GM10266 (cell line): ENCODE data around the gene RALB.

ENCODE experiments used
- DNase-seq: peaks from one replicate; pipeline ENCODE4 v3.0.0; 2012; ENCODE audit errors: extremely low spot score
- CTCF ChIP-seq: IDR thresholded peaks from 2 replicates; pipeline ENCODE4 v1.5.1; 2012; ENCODE audit warnings: mild to moderate bottlenecking, low read depth; ENCODE audit not compliant: control insufficient read depth, insufficient read depth; ENCODE audit errors: missing control alignments

RALB gene

GRCh38 chr2:120299004-120299403 is 46.4 kb downstream of the RALB start:
- TF ChIP-seq CTCF: no peak
- DNase-seq: no peak

- no peak for DNase-seq
- TF ChIP-seq CTCF: no peak
Measured at GRCh38 chr2:120299561-120299960, 46.9 kb downstream of the RALB start.

- no peak for DNase-seq
- no peak for TF ChIP-seq CTCF
Measured at GRCh38 chr2:120300385-120300784, 47.7 kb downstream of the RALB start.

- no peak for TF ChIP-seq CTCF
Measured at GRCh38 chr2:120301284-120301683, 48.6 kb downstream of the RALB start.

GRCh38 chr2:120302301-120302700 is 49.6 kb downstream of the RALB start:
- no peak for TF ChIP-seq CTCF
- DNase-seq: no peak

More at GRCh38 chr2:120301284-120301683, 48.6 kb downstream of the RALB start:
- no peak for DNase-seq

GRCh38 chr2:120303177-120303576 is 50.5 kb downstream of the RALB start:
- no peak for TF ChIP-seq CTCF
- no peak for DNase-seq

- peak; percentile 24 for TF ChIP-seq CTCF
- no peak for DNase-seq
Measured at GRCh38 chr2:120305296-120305695, 52.6 kb downstream of the RALB start.
